Measurements from ENCODE around the gene MYCBP2.

MYCBP2 gene

DNA sequence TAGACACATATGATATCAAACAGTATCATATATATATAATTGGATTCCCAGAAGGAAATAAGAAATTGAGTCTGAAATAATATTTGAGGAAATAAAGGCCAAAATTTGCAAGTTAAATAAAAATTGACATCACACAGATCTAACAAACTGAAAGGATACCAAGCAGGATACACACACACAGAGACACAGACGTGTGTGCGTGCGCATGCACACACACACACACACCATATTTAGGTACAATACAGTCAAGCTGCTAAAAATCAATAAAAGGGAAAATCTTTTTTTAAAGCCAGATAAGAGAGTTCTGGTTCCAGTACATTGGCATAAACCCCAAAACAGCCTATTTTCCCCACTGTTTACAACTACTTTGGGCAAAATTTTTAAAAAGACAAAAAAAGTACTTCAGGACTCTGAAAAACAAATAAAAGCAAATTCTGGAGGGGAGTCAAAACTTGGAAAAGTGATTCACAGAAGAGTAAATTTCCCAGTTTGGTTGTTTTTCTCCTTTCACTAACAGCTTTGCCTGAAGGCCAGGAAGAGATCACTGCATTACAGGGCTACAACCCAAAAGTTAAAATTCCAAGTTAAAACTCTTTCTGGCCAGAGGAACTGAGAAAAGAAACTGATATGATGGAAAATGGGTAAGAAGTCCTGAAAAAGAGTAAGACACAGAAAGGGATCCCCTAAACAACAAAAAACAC is 16.2 kb downstream of the MYCBP2 start:
- Histone ChIP-seq H3K4me3 (ENCODE audit: low read length) (no peak overlapping the region), H3K36me3 (replicated peaks; ENCODE audit: insufficient read depth, low read length) (no peaks in the 10 kb centered on the region), H2AFZ (ENCODE audit: low read length) (no peak overlapping the region), H3K4me2 (ENCODE audit: low read depth, low read length) (no peak overlapping the region), H3K27me3 (replicated peaks; ENCODE audit: insufficient read depth, low read length) (no peaks in the 10 kb centered on the region), H3K4me1 (ENCODE audit: low read length) (peaks cover 39% of the 10 kb centered on the region), H3K9me2 (replicated peaks; ENCODE audit: insufficient read depth, low read length) (no peaks in the 10 kb centered on the region), H4K20me1 (ENCODE audit: insufficient read depth, low read length) (peaks cover 54% of the 10 kb centered on the region), H3K9me3 (replicated peaks; ENCODE audit: insufficient read depth, low read length) (no peaks in the 10 kb centered on the region), H3K27ac (ENCODE audit: low read length) (no peak overlapping the region), H3F3A (ENCODE audit: insufficient read depth, low read length) (no peaks in the 10 kb centered on the region), H3K9ac (ENCODE audit: low read length) (no peak overlapping the region), H3K79me2 (ENCODE audit: low read length) (peaks cover 99% of the 10 kb centered on the region)
- DNase-seq = no peak
- no peak for TF ChIP-seq EZH2 (optimal IDR thresholded peaks at IDR 0.05; ENCODE audit: low read depth, low read length)
- TF ChIP-seq EZH2phosphoT487 (IDR thresholded peaks at IDR 0.05; ENCODE audit: low read length) = no peak
- TF ChIP-seq, protein P1, sequence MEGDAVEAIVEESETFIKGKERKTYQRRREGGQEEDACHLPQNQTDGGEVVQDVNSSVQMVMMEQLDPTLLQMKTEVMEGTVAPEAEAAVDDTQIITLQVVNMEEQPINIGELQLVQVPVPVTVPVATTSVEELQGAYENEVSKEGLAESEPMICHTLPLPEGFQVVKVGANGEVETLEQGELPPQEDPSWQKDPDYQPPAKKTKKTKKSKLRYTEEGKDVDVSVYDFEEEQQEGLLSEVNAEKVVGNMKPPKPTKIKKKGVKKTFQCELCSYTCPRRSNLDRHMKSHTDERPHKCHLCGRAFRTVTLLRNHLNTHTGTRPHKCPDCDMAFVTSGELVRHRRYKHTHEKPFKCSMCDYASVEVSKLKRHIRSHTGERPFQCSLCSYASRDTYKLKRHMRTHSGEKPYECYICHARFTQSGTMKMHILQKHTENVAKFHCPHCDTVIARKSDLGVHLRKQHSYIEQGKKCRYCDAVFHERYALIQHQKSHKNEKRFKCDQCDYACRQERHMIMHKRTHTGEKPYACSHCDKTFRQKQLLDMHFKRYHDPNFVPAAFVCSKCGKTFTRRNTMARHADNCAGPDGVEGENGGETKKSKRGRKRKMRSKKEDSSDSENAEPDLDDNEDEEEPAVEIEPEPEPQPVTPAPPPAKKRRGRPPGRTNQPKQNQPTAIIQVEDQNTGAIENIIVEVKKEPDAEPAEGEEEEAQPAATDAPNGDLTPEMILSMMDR (IDR thresholded peaks at IDR 0.05; ENCODE audit: low read length) = no peak

DNA sequence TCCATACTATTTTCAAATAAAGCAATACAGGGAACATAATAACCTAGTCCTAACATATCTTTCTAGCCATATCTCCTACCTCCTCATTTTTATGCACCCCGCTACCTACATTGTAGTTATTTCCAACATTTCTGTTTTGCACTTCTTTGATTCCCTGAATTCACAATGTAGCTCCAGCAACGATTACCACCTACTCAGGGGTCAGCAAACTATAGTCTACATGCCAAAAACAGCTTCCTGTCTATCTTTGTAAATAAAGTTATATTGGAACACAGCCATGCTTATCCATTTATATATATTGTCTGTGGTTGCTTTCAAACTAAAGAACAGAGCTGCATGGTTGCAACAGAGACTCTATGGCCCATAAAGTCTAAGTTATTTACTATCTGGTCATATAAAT is 16.7 kb downstream of the MYCBP2 start:
- Histone ChIP-seq H3K79me2 (ENCODE audit: low read length) (peaks cover 100% of the 10 kb centered on the region), H3K4me1 (ENCODE audit: low read length) (peaks cover 45% of the 10 kb centered on the region), H3K9ac (ENCODE audit: low read length) (no peak overlapping the region), H3F3A (ENCODE audit: insufficient read depth, low read length) (no peaks in the 10 kb centered on the region), H3K4me2 (ENCODE audit: low read depth, low read length) (no peak overlapping the region; the same call in 1 of the 2 replicates), H4K20me1 (ENCODE audit: insufficient read depth, low read length) (peaks cover 51% of the 10 kb centered on the region), H3K27me3 (replicated peaks; ENCODE audit: insufficient read depth, low read length) (no peaks in the 10 kb centered on the region), H3K9me3 (replicated peaks; ENCODE audit: insufficient read depth, low read length) (no peaks in the 10 kb centered on the region), H3K4me3 (ENCODE audit: low read length) (no peak overlapping the region), H3K9me2 (replicated peaks; ENCODE audit: insufficient read depth, low read length) (no peaks in the 10 kb centered on the region), H3K36me3 (replicated peaks; ENCODE audit: insufficient read depth, low read length) (no peaks in the 10 kb centered on the region), H2AFZ (ENCODE audit: low read length) (no peak overlapping the region), H3K27ac (ENCODE audit: low read length) (no peak overlapping the region)
- DNase-seq = no peak
- TF ChIP-seq EZH2phosphoT487 (IDR thresholded peaks at IDR 0.05; ENCODE audit: low read length) (no peak), EZH2 (optimal IDR thresholded peaks at IDR 0.05; ENCODE audit: low read depth, low read length) (no peak)
- TF ChIP-seq, protein P1 (IDR thresholded peaks at IDR 0.05; ENCODE audit: low read length) = no peak

DNA sequence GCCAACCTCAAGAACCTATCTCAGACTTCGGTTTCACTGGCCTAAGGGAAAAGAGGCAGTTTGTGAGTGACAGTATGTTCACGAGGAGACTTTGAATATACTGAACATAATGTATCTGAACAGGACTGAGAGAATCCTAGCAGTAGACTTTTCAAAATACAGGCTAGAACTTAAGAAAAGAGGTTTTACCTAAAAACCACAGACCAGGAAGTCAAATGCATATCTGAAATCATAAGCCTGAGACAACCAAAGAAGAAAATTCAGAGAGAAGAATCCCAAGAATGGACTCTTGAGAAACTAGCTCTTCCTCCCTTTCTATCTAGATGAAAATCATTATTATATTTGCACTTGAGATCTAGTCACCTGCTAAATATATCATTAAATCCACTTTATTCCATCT is 17.6 kb downstream of the MYCBP2 start:
- Histone ChIP-seq H3K9ac (ENCODE audit: low read length) (no peak overlapping the region), H3K4me1 (ENCODE audit: low read length) (peaks cover 40% of the 10 kb centered on the region), H3K36me3 (replicated peaks; ENCODE audit: insufficient read depth, low read length) (no peaks in the 10 kb centered on the region), H3F3A (ENCODE audit: insufficient read depth, low read length) (no peaks in the 10 kb centered on the region), H3K79me2 (ENCODE audit: low read length) (peaks cover 100% of the 10 kb centered on the region), H3K27me3 (replicated peaks; ENCODE audit: insufficient read depth, low read length) (no peaks in the 10 kb centered on the region), H3K9me3 (replicated peaks; ENCODE audit: insufficient read depth, low read length) (no peaks in the 10 kb centered on the region), H4K20me1 (ENCODE audit: insufficient read depth, low read length) (peaks cover 42% of the 10 kb centered on the region), H3K4me3 (ENCODE audit: low read length) (no peak overlapping the region), H3K27ac (ENCODE audit: low read length) (no peak overlapping the region), H2AFZ (ENCODE audit: low read length) (no peak overlapping the region), H3K9me2 (replicated peaks; ENCODE audit: insufficient read depth, low read length) (no peaks in the 10 kb centered on the region), H3K4me2 (ENCODE audit: low read depth, low read length) (no peak overlapping the region)
- no peak for DNase-seq
- TF ChIP-seq, protein P1 (IDR thresholded peaks at IDR 0.05; ENCODE audit: low read length) = no peak
- TF ChIP-seq EZH2 (optimal IDR thresholded peaks at IDR 0.05; ENCODE audit: low read depth, low read length) = no peak
- no peak for TF ChIP-seq EZH2phosphoT487 (IDR thresholded peaks at IDR 0.05; ENCODE audit: low read length)

All from MM.1S (cell line).